Coronary artery (tissue), 2 donors: ENCODE results near the gene VPS8.

Experiments
- DNase-seq: peaks from one replicate; pipeline ENCODE4 v3.0.0-alpha.2; 2017; ENCODE audit warnings: low spot score
- H3K27ac ChIP-seq, 2 donors: fragments of 200-600 bp; sonication (generic); one replicate each; pipeline ENCODE4 v1.5.1; 2016 to 2019
- H3K4me3 ChIP-seq: fragments of 200-600 bp; sonication (generic); 2 replicates; pipeline ENCODE4 v1.5.1; 2016; ENCODE audit warnings: mild to moderate bottlenecking, moderate library complexity
- CTCF ChIP-seq: fragments of 200-600 bp; sonication (generic); IDR thresholded peaks from one replicate; pipeline ENCODE4 v1.5.1; 2019; ENCODE audit warnings: antibody characterized with exemption

VPS8 gene

DNA sequence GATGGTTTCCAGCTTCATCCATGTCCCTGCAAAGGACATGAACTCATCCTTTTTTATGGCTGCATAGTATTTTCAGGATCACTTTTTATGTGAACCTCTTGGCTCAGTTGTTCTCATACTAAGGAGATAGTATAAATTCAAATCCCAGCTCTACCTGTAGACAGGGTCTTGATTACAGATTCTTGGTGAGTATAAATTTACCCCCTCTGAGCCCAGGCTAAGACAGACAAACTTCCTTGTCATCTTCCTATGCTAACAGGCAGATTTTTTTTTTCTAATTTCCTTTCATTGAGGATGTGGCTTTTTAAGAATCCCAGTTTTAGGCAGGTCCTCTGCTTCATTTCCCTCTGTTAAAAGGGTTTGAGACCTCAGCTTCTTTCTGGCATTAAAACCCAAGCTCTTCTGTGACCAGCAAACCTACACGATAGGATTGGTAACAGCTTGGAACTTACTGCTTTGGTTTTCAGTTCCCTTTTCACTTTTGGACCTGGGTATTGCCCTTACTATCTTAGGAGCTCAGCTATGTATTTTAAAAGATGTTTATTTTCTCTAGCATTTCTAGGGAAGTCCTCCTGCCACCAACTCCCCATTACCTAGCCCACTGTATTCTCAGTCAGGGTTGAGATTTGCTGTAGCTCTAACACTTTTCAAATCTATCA, 72.5 kb downstream of the VPS8 start:
- DNase-seq, result no peak
- Histone ChIP-seq H3K27ac (no peak overlapping the region), H3K4me3 (no peak overlapping the region)
- TF ChIP-seq CTCF, result no peak

DNA sequence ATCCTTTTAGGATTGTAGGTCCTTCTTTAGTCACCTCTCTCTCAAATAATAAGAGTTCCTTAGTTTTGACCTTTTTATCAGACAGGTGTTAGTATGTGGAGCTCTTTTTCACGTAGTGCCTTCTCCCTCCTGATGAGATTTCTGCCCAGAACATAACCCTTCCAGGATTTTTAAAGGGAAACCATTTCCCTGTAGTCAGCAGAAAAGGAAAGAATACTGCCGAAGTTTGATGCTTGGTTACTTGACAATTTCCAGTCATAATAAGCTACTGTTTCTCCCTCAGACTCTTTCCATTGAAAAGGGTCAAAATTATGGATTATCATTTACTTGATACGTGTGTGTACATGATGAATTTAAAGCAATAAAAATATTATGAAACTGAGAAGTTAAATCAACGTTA, 73.1 kb downstream of the VPS8 start:
- DNase-seq, result no peak
- H3K27ac ChIP-seq, result no peak overlapping the region
- H3K4me3 ChIP-seq, result no peak overlapping the region
- no peak for TF ChIP-seq CTCF

DNA sequence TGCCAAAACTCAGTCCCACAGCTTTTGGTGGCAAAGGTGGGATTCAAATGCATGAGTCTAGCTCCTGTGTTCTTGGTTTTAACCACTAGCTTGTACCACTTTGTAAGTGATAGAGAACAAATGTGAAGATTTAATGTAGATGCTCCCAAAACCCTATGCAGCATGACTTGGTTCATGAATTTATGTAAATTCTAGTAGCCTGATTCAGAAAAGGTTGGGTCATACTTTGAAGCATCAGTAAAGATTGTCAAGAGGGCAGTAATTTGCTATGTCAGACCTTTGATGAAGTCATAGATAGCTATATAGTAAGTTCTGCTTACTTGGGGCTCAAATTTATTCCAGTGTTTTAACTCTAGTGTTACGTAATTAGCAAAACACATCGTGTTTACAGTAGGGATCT, 75.6 kb downstream of the VPS8 start:
- H3K27ac ChIP-seq, result no peak overlapping the region
- H3K4me3 ChIP-seq, result no peak overlapping the region
- TF ChIP-seq CTCF, result no peak
- no peak for DNase-seq

DNA sequence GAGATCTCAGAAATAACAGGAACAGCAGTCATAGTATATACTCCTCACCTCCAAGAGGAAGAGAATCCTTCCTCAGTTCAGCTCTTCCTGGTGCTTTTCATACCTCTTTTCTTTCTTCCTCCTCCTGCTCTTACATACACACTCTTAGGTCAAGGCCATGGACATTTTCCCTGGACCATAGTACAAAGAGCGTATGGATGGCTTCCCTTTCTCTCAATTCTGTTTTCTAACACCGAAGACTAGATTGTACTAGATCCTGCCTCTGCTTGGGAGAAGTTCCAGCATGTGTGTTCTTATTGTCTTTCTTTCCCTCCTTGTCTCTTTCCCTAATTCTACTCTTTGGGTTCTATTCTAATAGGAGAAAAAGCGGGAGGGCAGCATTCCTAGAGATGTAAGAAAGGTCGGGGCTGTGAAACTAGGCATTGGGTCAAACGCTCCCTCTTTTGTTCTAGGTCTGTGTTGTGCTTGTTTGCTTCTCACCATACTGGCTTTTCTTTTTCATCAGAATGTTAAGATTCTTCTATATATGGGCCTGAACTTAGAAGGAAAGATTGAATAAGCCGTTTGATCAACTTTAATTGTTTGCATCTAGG, 77.4 kb downstream of the VPS8 start:
- H3K27ac ChIP-seq, result no peak overlapping the region
- no peak for TF ChIP-seq CTCF
- no peak for DNase-seq
- no peak overlapping the region for H3K4me3 ChIP-seq

- no peak overlapping the region for H3K27ac ChIP-seq
- no peak for DNase-seq
- no peak for TF ChIP-seq CTCF
- H3K4me3 ChIP-seq, result no peak overlapping the region
Measured at GRCh38 chr3:184894051-184894450, 82.1 kb downstream of the VPS8 start.

GRCh38 chr3:184895350-184895749, 83.4 kb downstream of the VPS8 start:
- H3K4me3 ChIP-seq, result no peak overlapping the region
- DNase-seq, result no peak
- no peak overlapping the region for H3K27ac ChIP-seq
- no peak for TF ChIP-seq CTCF

- Histone ChIP-seq H3K27ac (no peak overlapping the region), H3K4me3 (no peak overlapping the region)
- no peak for DNase-seq
- no peak for TF ChIP-seq CTCF
Measured at GRCh38 chr3:184896336-184896735, 84.4 kb downstream of the VPS8 start.
